ENCODE measurements around the gene FICD.

Gene FICD

GRCh38 chr12:108517288-108518100 lies 2.4 kb downstream of the FICD start:
- Histone ChIP-seq H3K27ac (ENCODE audit: low read depth, low read length) (no peak overlapping the region), H3K4me1 (ENCODE audit: control insufficient read depth in 1 of 2, insufficient read depth in 2 of 2, low read length in 2 of 2) (peaks cover 10 to 16% of the 10 kb centered on the region in 2 donors), H3K9ac (ENCODE audit: low read depth in 1 of 2, low read length in 2 of 2) (no peak overlapping the region), H3K27me3 (ENCODE audit: control insufficient read depth in 1 of 2, insufficient read depth in 2 of 2, low read length in 2 of 2) (no peaks in the 10 kb centered on the region), H3K9me3 (ENCODE audit: control insufficient read depth in 1 of 2, low read length in 2 of 2) (no peaks in the 10 kb centered on the region), H3K36me3 (ENCODE audit: control insufficient read depth in 1 of 2, insufficient read depth in 2 of 2, low read length in 2 of 2) (peaks cover 26 to 56% of the 10 kb centered on the region in 2 donors), H3K4me3 (ENCODE audit: low read depth in 1 of 2, low read length in 2 of 2) (no peak overlapping the region)

DNA sequence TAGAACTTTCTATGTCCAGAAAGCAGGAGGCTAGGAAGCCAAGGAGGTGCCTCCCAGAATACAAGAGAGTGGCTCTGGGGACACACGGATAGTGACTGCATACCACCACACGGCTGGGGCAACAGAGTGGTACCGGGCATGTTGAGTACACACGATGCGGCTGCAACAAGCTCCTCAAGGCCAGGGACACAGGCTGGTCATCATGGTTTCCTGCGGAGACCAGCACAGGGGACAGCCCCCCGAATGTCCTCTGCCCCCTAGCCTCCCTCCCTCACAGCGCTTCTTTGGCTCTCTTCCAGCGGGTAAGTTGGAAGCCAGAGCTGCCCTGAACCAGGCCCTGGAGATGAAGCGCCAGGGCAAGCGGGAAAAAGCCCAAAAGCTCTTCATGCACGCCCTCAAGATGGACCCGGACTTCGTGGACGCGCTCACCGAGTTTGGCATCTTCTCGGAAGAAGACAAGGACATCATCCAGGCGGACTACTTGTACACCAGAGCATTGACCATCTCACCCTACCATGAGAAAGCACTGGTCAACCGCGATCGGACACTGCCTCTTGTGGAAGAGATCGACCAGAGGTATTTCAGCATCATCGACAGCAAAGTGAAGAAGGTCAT lies 3.1 kb downstream of the FICD start:
- H3K36me3 ChIP-seq (ENCODE audit: control insufficient read depth in 1 of 2, insufficient read depth in 2 of 2, low read length in 2 of 2) = peaks cover 33 to 63% of the 10 kb centered on the region in 2 donors
- H3K4me1 ChIP-seq (ENCODE audit: control insufficient read depth in 1 of 2, insufficient read depth in 2 of 2, low read length in 2 of 2) = peaks cover 10 to 16% of the 10 kb centered on the region in 2 donors
- no peaks in the 10 kb centered on the region for H3K27me3 ChIP-seq (ENCODE audit: control insufficient read depth in 1 of 2, insufficient read depth in 2 of 2, low read length in 2 of 2)
- H3K9ac ChIP-seq (ENCODE audit: low read depth in 1 of 2, low read length in 2 of 2) = no peak overlapping the region
- H3K4me3 ChIP-seq (ENCODE audit: low read depth in 1 of 2, low read length in 2 of 2) = no peak overlapping the region
- H3K27ac ChIP-seq (ENCODE audit: low read depth, low read length) = no peak overlapping the region
- no peaks in the 10 kb centered on the region for H3K9me3 ChIP-seq (ENCODE audit: control insufficient read depth in 1 of 2, low read length in 2 of 2)

- H3K4me3 ChIP-seq (ENCODE audit: low read depth in 1 of 2, low read length in 2 of 2) = no peak overlapping the region
- peaks cover 10 to 16% of the 10 kb centered on the region in 2 donors for H3K4me1 ChIP-seq (ENCODE audit: control insufficient read depth in 1 of 2, insufficient read depth in 2 of 2, low read length in 2 of 2)
- no peak overlapping the region for H3K9ac ChIP-seq (ENCODE audit: low read depth in 1 of 2, low read length in 2 of 2)
- H3K27ac ChIP-seq (ENCODE audit: low read depth, low read length) = no peak overlapping the region
- peaks cover 40 to 70% of the 10 kb centered on the region in 2 donors for H3K36me3 ChIP-seq (ENCODE audit: control insufficient read depth in 1 of 2, insufficient read depth in 2 of 2, low read length in 2 of 2)
- H3K9me3 ChIP-seq (ENCODE audit: control insufficient read depth in 1 of 2, low read length in 2 of 2) = no peaks in the 10 kb centered on the region
- H3K27me3 ChIP-seq (ENCODE audit: control insufficient read depth in 1 of 2, insufficient read depth in 2 of 2, low read length in 2 of 2) = no peaks in the 10 kb centered on the region
Measured at GRCh38 chr12:108518716-108519496, 3.8 kb downstream of the FICD start.

DNA sequence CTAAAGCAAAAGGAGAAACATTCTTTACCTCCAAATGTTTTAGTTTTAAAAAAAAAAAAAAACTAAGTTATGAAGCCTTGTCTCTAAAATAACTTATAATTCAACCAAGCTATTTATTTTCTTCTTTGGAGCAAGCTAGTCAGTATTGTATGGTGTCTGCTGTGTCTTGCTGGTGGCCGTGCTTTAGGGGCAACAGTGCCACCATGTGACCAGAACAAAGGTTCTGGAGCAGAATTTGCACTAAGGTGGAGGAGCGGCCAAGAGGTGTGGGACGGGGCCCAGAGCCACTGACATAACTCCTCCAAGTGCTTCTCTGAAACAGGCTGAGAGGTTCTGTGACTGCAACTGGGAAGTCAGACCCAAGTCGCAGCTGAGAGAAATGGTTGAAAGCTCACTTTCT lies 4.5 kb downstream of the FICD start:
- H3K9me3 ChIP-seq (ENCODE audit: control insufficient read depth in 1 of 2, low read length in 2 of 2) = no peaks in the 10 kb centered on the region
- H3K9ac ChIP-seq (ENCODE audit: low read depth in 1 of 2, low read length in 2 of 2) = no peak overlapping the region
- H3K27ac ChIP-seq (ENCODE audit: low read depth, low read length) = no peak overlapping the region
- peaks cover 47 to 77% of the 10 kb centered on the region in 2 donors for H3K36me3 ChIP-seq (ENCODE audit: control insufficient read depth in 1 of 2, insufficient read depth in 2 of 2, low read length in 2 of 2)
- H3K27me3 ChIP-seq (ENCODE audit: control insufficient read depth in 1 of 2, insufficient read depth in 2 of 2, low read length in 2 of 2) = no peaks in the 10 kb centered on the region
- H3K4me3 ChIP-seq (ENCODE audit: low read depth in 1 of 2, low read length in 2 of 2) = no peak overlapping the region
- H3K4me1 ChIP-seq (ENCODE audit: control insufficient read depth in 1 of 2, insufficient read depth in 2 of 2, low read length in 2 of 2) = peaks cover 10 to 16% of the 10 kb centered on the region in 2 donors

DNA sequence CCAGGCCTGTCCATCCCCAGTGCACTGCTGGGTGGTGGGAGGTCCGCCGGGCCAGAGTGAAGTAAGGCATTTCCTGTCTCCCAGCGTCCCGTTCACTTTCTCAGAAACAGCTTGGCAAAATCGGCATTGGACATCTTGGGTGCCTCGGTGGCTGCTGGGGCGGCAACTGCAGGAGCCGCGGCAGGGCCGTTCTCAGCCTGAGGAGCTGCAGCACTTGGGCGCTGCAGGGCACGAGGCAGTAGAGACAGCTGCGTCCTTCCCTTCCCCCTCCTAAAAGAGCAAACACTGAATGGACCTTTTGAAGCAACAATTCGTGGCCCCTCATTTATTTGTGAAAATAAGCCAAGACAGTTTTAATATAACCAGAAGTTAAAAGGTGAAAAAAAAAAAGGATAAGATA lies 8.3 kb downstream of the FICD start:
- H3K4me1 ChIP-seq (ENCODE audit: control insufficient read depth in 1 of 2, insufficient read depth in 2 of 2, low read length in 2 of 2) = no peaks in the 10 kb centered on the region
- no peaks in the 10 kb centered on the region for H3K9me3 ChIP-seq (ENCODE audit: control insufficient read depth in 1 of 2, low read length in 2 of 2)
- H3K4me3 ChIP-seq (ENCODE audit: low read depth in 1 of 2, low read length in 2 of 2) = no peak overlapping the region
- no peak overlapping the region for H3K27ac ChIP-seq (ENCODE audit: low read depth, low read length)
- no peaks in the 10 kb centered on the region for H3K27me3 ChIP-seq (ENCODE audit: control insufficient read depth in 1 of 2, insufficient read depth in 2 of 2, low read length in 2 of 2)
- H3K9ac ChIP-seq (ENCODE audit: low read depth in 1 of 2, low read length in 2 of 2) = no peak overlapping the region
- peaks cover 72 to 98% of the 10 kb centered on the region in 2 donors for H3K36me3 ChIP-seq (ENCODE audit: control insufficient read depth in 1 of 2, insufficient read depth in 2 of 2, low read length in 2 of 2)

- H3K27ac ChIP-seq (ENCODE audit: low read depth, low read length) = no peak overlapping the region
- H3K4me1 ChIP-seq (ENCODE audit: control insufficient read depth in 1 of 2, insufficient read depth in 2 of 2, low read length in 2 of 2) = no peaks in the 10 kb centered on the region
- H3K27me3 ChIP-seq (ENCODE audit: control insufficient read depth in 1 of 2, insufficient read depth in 2 of 2, low read length in 2 of 2) = no peaks in the 10 kb centered on the region
- H3K4me3 ChIP-seq (ENCODE audit: low read depth in 1 of 2, low read length in 2 of 2) = no peak overlapping the region
- H3K9me3 ChIP-seq (ENCODE audit: control insufficient read depth in 1 of 2, low read length in 2 of 2) = no peaks in the 10 kb centered on the region
- H3K9ac ChIP-seq (ENCODE audit: low read depth in 1 of 2, low read length in 2 of 2) = no peak overlapping the region
- H3K36me3 ChIP-seq (ENCODE audit: control insufficient read depth in 1 of 2, insufficient read depth in 2 of 2, low read length in 2 of 2) = peaks cover 77 to 97% of the 10 kb centered on the region in 2 donors
Measured at GRCh38 chr12:108525681-108526080, 10.6 kb downstream of the FICD start.

GRCh38 chr12:108526482-108527165 lies 11.5 kb downstream of the FICD start:
- Histone ChIP-seq H3K27me3 (ENCODE audit: control insufficient read depth in 1 of 2, insufficient read depth in 2 of 2, low read length in 2 of 2) (no peaks in the 10 kb centered on the region), H3K4me3 (ENCODE audit: low read depth in 1 of 2, low read length in 2 of 2) (no peak overlapping the region), H3K4me1 (ENCODE audit: control insufficient read depth in 1 of 2, insufficient read depth in 2 of 2, low read length in 2 of 2) (no peaks in the 10 kb centered on the region), H3K9ac (ENCODE audit: low read depth in 1 of 2, low read length in 2 of 2) (no peak overlapping the region), H3K27ac (ENCODE audit: low read depth, low read length) (no peak overlapping the region), H3K9me3 (ENCODE audit: control insufficient read depth in 1 of 2, low read length in 2 of 2) (no peaks in the 10 kb centered on the region), H3K36me3 (ENCODE audit: control insufficient read depth in 1 of 2, insufficient read depth in 2 of 2, low read length in 2 of 2) (peaks cover 75 to 98% of the 10 kb centered on the region in 2 donors)

- peaks cover 77 to 98% of the 10 kb centered on the region in 2 donors for H3K36me3 ChIP-seq (ENCODE audit: control insufficient read depth in 1 of 2, insufficient read depth in 2 of 2, low read length in 2 of 2)
- no peaks in the 10 kb centered on the region for H3K4me1 ChIP-seq (ENCODE audit: control insufficient read depth in 1 of 2, insufficient read depth in 2 of 2, low read length in 2 of 2)
- H3K4me3 ChIP-seq (ENCODE audit: low read depth in 1 of 2, low read length in 2 of 2) = no peak overlapping the region
- no peak overlapping the region for H3K9ac ChIP-seq (ENCODE audit: low read depth in 1 of 2, low read length in 2 of 2)
- H3K9me3 ChIP-seq (ENCODE audit: control insufficient read depth in 1 of 2, low read length in 2 of 2) = no peaks in the 10 kb centered on the region
- H3K27me3 ChIP-seq (ENCODE audit: control insufficient read depth in 1 of 2, insufficient read depth in 2 of 2, low read length in 2 of 2) = no peaks in the 10 kb centered on the region
- no peak overlapping the region for H3K27ac ChIP-seq (ENCODE audit: low read depth, low read length)
Measured at GRCh38 chr12:108527166-108527496, 12.1 kb downstream of the FICD start.

DNA sequence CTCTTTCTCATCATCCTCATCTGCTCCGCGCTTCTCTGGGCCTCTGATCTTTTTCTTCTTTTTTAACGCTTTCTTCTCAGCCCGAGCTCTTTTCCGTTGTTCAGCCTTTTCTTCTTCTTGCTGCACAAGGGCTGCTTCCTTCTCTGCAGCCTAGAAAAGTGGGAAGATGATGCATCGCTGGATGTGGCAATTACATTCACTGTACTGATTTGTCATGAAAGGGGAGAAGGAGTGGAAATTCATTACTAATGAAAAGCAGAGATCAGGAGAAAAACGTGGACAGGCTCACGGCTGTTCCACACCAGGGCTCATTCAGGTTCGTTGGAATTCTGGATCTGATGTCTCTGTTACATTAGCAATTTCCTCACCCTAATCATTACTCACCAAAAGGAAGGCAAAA lies 15.1 kb downstream of the FICD start:
- H3K27me3 ChIP-seq (ENCODE audit: control insufficient read depth in 1 of 2, insufficient read depth in 2 of 2, low read length in 2 of 2) = no peaks in the 10 kb centered on the region
- H3K9me3 ChIP-seq (ENCODE audit: control insufficient read depth in 1 of 2, low read length in 2 of 2) = no peaks in the 10 kb centered on the region
- no peaks in the 10 kb centered on the region for H3K4me1 ChIP-seq (ENCODE audit: control insufficient read depth in 1 of 2, insufficient read depth in 2 of 2, low read length in 2 of 2)
- H3K27ac ChIP-seq (ENCODE audit: low read depth, low read length) = no peak overlapping the region
- no peak overlapping the region for H3K4me3 ChIP-seq (ENCODE audit: low read depth in 1 of 2, low read length in 2 of 2)
- no peak overlapping the region for H3K9ac ChIP-seq (ENCODE audit: low read depth in 1 of 2, low read length in 2 of 2)
- H3K36me3 ChIP-seq (ENCODE audit: control insufficient read depth in 1 of 2, insufficient read depth in 2 of 2, low read length in 2 of 2) = peaks cover 59 to 91% of the 10 kb centered on the region in 2 donors
